HepG2 (cell line): ENCODE measurements around the gene DGAT2. TPM values are rescaled to one million over a fixed set of nuclear protein-coding genes. Genes with fewer than 3 reads are reported as not detected.

Experiments used
- AHDC1 ChIP-seq: sonication (generic); formaldehyde crosslinking; IDR thresholded peaks from 2 replicates; pipeline ENCODE4 v1.5.1; 2020; ENCODE audit warnings: mild to moderate bottlenecking, missing genetic modification reagents, borderline replicate concordance
- BORCS8-MEF2B ChIP-seq: sonication (generic); formaldehyde crosslinking; IDR thresholded peaks from 2 replicates; pipeline ENCODE4 v1.8.0; 2022; ENCODE audit warnings: mild to moderate bottlenecking, missing genetic modification reagents
- FOSL2 ChIP-seq: sonication (generic); formaldehyde crosslinking; IDR thresholded peaks from 2 replicates; pipeline ENCODE4 v1.4.0; 2020; ENCODE audit warnings: missing genetic modification reagents
- HOXA3 ChIP-seq: sonication (generic); formaldehyde crosslinking; IDR thresholded peaks from 2 replicates; pipeline ENCODE4 v1.5.0; 2020; ENCODE audit warnings: missing genetic modification reagents
- HOXA5 ChIP-seq: sonication (generic); formaldehyde crosslinking; IDR thresholded peaks from 2 replicates; pipeline ENCODE4 v1.4.0; 2020; ENCODE audit warnings: missing genetic modification reagents
- KLF13 ChIP-seq: sonication (generic); formaldehyde crosslinking; IDR thresholded peaks from 2 replicates; pipeline ENCODE4 v1.4.0; 2020; ENCODE audit warnings: mild to moderate bottlenecking, missing genetic modification reagents
- MAX ChIP-seq: IDR thresholded peaks from 2 replicates; pipeline ENCODE4 v1.6.1; 2012; ENCODE audit warnings: inconsistent platforms
- MBD4 ChIP-seq: IDR thresholded peaks from 2 replicates; pipeline ENCODE4 v1.6.1; 2012; ENCODE audit warnings: low read length, inconsistent platforms, borderline replicate concordance
- MNT ChIP-seq: fragments of 450-650 bp; IDR thresholded peaks from 2 replicates; pipeline ENCODE4 v1.6.1; 2016
- NFIC ChIP-seq: IDR thresholded peaks from 2 replicates; pipeline ENCODE4 v1.6.1; 2012; ENCODE audit warnings: mild to moderate bottlenecking, low read length, inconsistent platforms
- TBL1XR1 ChIP-seq: fragments of 150-350 bp; IDR thresholded peaks from 2 replicates; pipeline ENCODE4 v1.6.1; 2014; ENCODE audit warnings: borderline replicate concordance, low read length; ENCODE audit not compliant: partially characterized antibody
- TGIF2 ChIP-seq: IDR thresholded peaks from 2 replicates; pipeline ENCODE4 v1.6.1; 2016; ENCODE audit warnings: control low read depth, missing compliant biosample characterization
- THAP8 ChIP-seq: sonication (generic); formaldehyde crosslinking; IDR thresholded peaks from 2 replicates; pipeline ENCODE4 v1.5.1; 2020; ENCODE audit warnings: missing genetic modification reagents, mild to moderate bottlenecking, borderline replicate concordance
- ZNF136 ChIP-seq: sonication (generic); formaldehyde crosslinking; IDR thresholded peaks from 2 replicates; pipeline ENCODE4 v1.8.1; 2022; ENCODE audit warnings: low read depth, mild to moderate bottlenecking, moderate library complexity, missing genetic modification reagents
- ZNF18 ChIP-seq: sonication (generic); formaldehyde crosslinking; IDR thresholded peaks from 2 replicates; pipeline ENCODE4 v1.8.0; 2022; ENCODE audit warnings: mild to moderate bottlenecking, missing genetic modification reagents; ENCODE audit not compliant: insufficient replicate concordance
- ZNF180 ChIP-seq: sonication (generic); formaldehyde crosslinking; IDR thresholded peaks from 2 replicates; pipeline ENCODE4 v1.4.0; 2020; ENCODE audit warnings: low read depth, missing genetic modification reagents, borderline replicate concordance
- ZNF703 ChIP-seq: sonication (generic); formaldehyde crosslinking; IDR thresholded peaks from 2 replicates; pipeline ENCODE4 v1.5.1; 2020; ENCODE audit warnings: missing genetic modification reagents, mild to moderate bottlenecking, moderate library complexity, borderline replicate concordance
- ZNF816 ChIP-seq: sonication (generic); formaldehyde crosslinking; IDR thresholded peaks from 2 replicates; pipeline ENCODE4 v1.8.0; 2022; ENCODE audit warnings: missing genetic modification reagents, mild to moderate bottlenecking, borderline replicate concordance
- polyA plus RNA-seq, 8 experiments: library from polyadenylated mRNA; depleted of rRNA in 3 of 8; stranded (reverse) in 7 of 8; unstranded in 1 of 8; fragments of >200 nt; fragmentation: Illumina TruSeq in 4 of 8; extraction: Trizol in 4 of 8; gene quantifications; 2 replicates each; pipeline versions ENCODE4 v1.2.1 to v1.2.3, GENCODE V29; 2011 to 2016; ENCODE audit warnings: low read depth in 4 of 8, missing spikeins in 1 of 8, mixed read lengths in 1 of 8; ENCODE audit not compliant: insufficient read depth in 1 of 8
- total RNA-seq, 5 experiments: library from RNA; depleted of rRNA; stranded (reverse); fragments of >200 nt; fragmentation: Illumina TruSeq; extraction: Trizol; gene quantifications; 2 replicates each; pipeline ENCODE4 v1.2.3, GENCODE V29; 2016; ENCODE audit warnings: low read depth in 1 of 5

DGAT2 gene
- total and polyA plus RNA-seq, 2 of the 13 experiments (the other 11 are each of a cell fraction or from before 2014, with no cell fraction given), result 39.0 to 65.6 TPM

GRCh38 chr11:75719340-75720239 lies 49.0 kb upstream of the DGAT2 start (continued):
- TF ChIP-seq THAP8 (CRISPR knock-in tag) (no peak), ZNF180 (CRISPR knock-in tag) (no peak), HOXA3 (CRISPR knock-in tag) (peak; percentile 63; the same call in 1 of the 2 replicates), AHDC1 (CRISPR knock-in tag) (peak; percentile 53; the same call in 1 of the 2 replicates), ZNF18 (CRISPR knock-in tag) (peak; percentile 25), ZNF136 (no peak), NFIC (no peak), MAX (peak; percentile 96), MBD4 (no peak), HOXA5 (CRISPR knock-in tag) (no peak), MNT (no peak), ZNF816 (CRISPR knock-in tag) (peak; percentile 87; the same call in 1 of the 2 replicates), KLF13 (CRISPR knock-in tag) (no peak), TBL1XR1 (no peak), TGIF2 (CRISPR knock-in tag) (0 out of 2 replicates have a peak, but pooled peaks have one; percentile 13), FOSL2 (CRISPR knock-in tag) (0 out of 2 replicates have a peak, but pooled peaks have one; percentile 26), ZNF703 (CRISPR knock-in tag) (0 out of 2 replicates have a peak, but pooled peaks have one; percentile 66), BORCS8-MEF2B (CRISPR knock-in tag) (no peak)
